HEK293T (cell line): ENCODE data around the gene SLC9A6.

Source experiments
- BHLHE40 ChIP-seq: fragments of 450-650 bp; IDR thresholded peaks from 2 replicates; pipeline ENCODE4 v1.6.1; 2016; ENCODE audit warnings: mild to moderate bottlenecking, moderate library complexity, borderline replicate concordance
- CTBP1 ChIP-seq: fragments of 450-650 bp; IDR thresholded peaks from 2 replicates; pipeline ENCODE4 v1.6.1; 2016; ENCODE audit warnings: borderline replicate concordance
- ELF4 ChIP-seq: fragments of 450-650 bp; IDR thresholded peaks from 2 replicates; pipeline ENCODE4 v1.6.1; 2017; ENCODE audit warnings: antibody characterized with exemption
- FOXA1 ChIP-seq: fragments of 450-650 bp; IDR thresholded peaks from 2 replicates; pipeline ENCODE4 v1.6.1; 2016; ENCODE audit warnings: mild to moderate bottlenecking
- FOXK2 ChIP-seq: fragments of 450-650 bp; IDR thresholded peaks from 2 replicates; pipeline ENCODE4 v1.6.1; 2016; ENCODE audit warnings: mild to moderate bottlenecking
- FOXM1 ChIP-seq: fragments of 450-650 bp; IDR thresholded peaks from 2 replicates; pipeline ENCODE4 v1.6.1; 2017; ENCODE audit warnings: mild to moderate bottlenecking, borderline replicate concordance
- L3MBTL2 ChIP-seq: fragments of 450-650 bp; conservative IDR thresholded peaks from 2 replicates; pipeline ENCODE4 v1.6.1; 2016; ENCODE audit warnings: mild to moderate bottlenecking
- NFRKB ChIP-seq: fragments of 450-650 bp; IDR thresholded peaks from 2 replicates; pipeline ENCODE4 v1.6.1; 2016; ENCODE audit warnings: mild to moderate bottlenecking, moderate library complexity
- SP1 ChIP-seq: fragments of 450-650 bp; IDR thresholded peaks from 2 replicates; pipeline ENCODE4 v1.6.1; 2017
- SUZ12 ChIP-seq: fragments of 450-650 bp; IDR thresholded peaks from 2 replicates; pipeline ENCODE4 v1.6.1; 2016; ENCODE audit warnings: mild to moderate bottlenecking

GRCh38 chrX:136055651-136056221, 70.5 kb downstream of the SLC9A6 start:
- no peak for TF ChIP-seq SUZ12
- TF ChIP-seq NFRKB = no peak
- TF ChIP-seq BHLHE40 = no peak
- no peak for TF ChIP-seq L3MBTL2
- TF ChIP-seq SP1 = no peak
- no peak for TF ChIP-seq FOXA1
- no peak for TF ChIP-seq FOXK2
- no peak for TF ChIP-seq ELF4
- no peak for TF ChIP-seq CTBP1
- no peak for TF ChIP-seq FOXM1
